Inflammatory macrophage (primary cell): ENCODE data around the gene C2CD2.

Experiments
- DNase-seq, 2 donors: peaks; one replicate each; pipeline ENCODE4 v3.0.0-alpha.2; 2020 to 2022

The C2CD2 gene

GRCh38 chr21:41836166-41837015, 117.4 kb downstream of the C2CD2 start:
- DNase-seq, result no peak

- no peak for DNase-seq
Observed at GRCh38 chr21:41835711-41836154, 118.1 kb downstream of the C2CD2 start.
